ENCODE data around the gene CMIP. TPM values are rescaled to one million over a fixed set of nuclear protein-coding genes. Genes with fewer than 3 reads are reported as not detected.

The CMIP gene
- total RNA-seq, 1 experiment from 2014 or later, result 48.2 TPM

DNA sequence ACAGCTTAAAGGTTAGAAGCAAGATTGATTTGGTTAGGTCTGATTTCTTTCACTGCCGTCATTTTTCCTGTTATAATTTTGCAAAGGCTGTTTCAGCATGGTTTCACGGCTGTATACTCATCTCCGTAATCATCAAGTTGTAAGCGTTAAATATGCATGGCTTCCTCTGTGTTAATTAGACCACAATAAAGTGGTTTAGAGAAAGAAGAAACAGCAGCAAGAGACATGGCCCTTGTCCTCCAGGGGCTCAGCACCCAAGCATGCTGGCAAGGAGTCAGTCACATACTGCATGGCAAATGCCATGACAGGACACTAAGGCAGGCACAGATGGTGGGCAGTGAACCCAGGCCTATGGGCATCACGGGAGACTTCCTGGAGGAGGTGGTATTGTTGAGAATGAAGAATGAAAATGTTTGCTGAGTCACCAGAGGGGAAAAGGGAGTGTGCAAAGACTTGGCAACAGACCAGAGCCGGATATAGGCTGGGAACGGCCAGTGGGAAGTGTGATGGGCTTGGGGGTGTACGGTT, 273.1 kb downstream of the CMIP start:
- no peak overlapping the region for H3K27ac ChIP-seq (ENCODE audit: insufficient read length, low read depth, low read length)
- H3K27ac Mint-ChIP-seq, result no peak overlapping the region; a peak in 2 of 7 replicates
- H3K23me2 ChIP-seq (ENCODE audit: insufficient read length, low read depth, low read length, poor library complexity, severe bottlenecking), result no peaks in the 10 kb centered on the region
- H4K8ac ChIP-seq (replicated peaks; ENCODE audit: insufficient read length, low read depth, low read length), result no peak overlapping the region
- no peak overlapping the region for H2AFZ ChIP-seq (ENCODE audit: low read length)
- no CpG with 5 or more reads among the region's 8 CpGs for WGBS (ENCODE audit: extremely low coverage, insufficient read length, low lambda C conversion rate)
- H3K4ac ChIP-seq (ENCODE audit: low read depth, low read length), result no peak overlapping the region
- no peaks in the 10 kb centered on the region for H3K27me3 ChIP-seq (ENCODE audit: insufficient read depth, low read length)
- no peak overlapping the region for H4K5ac ChIP-seq (ENCODE audit: insufficient read length, low read depth, low read length)
- peaks cover 10% of the 10 kb centered on the region for H3K4me1 ChIP-seq (ENCODE audit: insufficient read depth, low read length)
- H3K4me1 Mint-ChIP-seq, result peaks cover 41 to 50% of the 10 kb centered on the region in 2 experiments
- H3K27me3 Mint-ChIP-seq (ENCODE audit: low read depth), result no peaks in the 10 kb centered on the region
- no peaks in the 10 kb centered on the region for H4K20me1 ChIP-seq (ENCODE audit: control insufficient read depth, insufficient read depth, insufficient read length)
- no peak overlapping the region for H3K56ac ChIP-seq (ENCODE audit: insufficient read length, low read depth, low read length)
- no peak overlapping the region for H2BK5ac ChIP-seq (ENCODE audit: insufficient read length, low read length)
- no peak overlapping the region for H2BK12ac ChIP-seq (ENCODE audit: insufficient read length, low read depth, low read length)
- no peak overlapping the region for H3K23ac ChIP-seq (ENCODE audit: insufficient read length, low read depth, low read length)
- H2AK5ac ChIP-seq (ENCODE audit: insufficient read length, low read length), result no peak overlapping the region
- H3K79me1 ChIP-seq (ENCODE audit: insufficient read depth, low read depth, low read length, poor library complexity, severe bottlenecking), result no peaks in the 10 kb centered on the region
- no peak overlapping the region for H3K18ac ChIP-seq (ENCODE audit: insufficient read length, low read depth, low read length)
- no peak overlapping the region for H2BK15ac ChIP-seq (ENCODE audit: low read depth, low read length)
- no peak overlapping the region for H2BK20ac ChIP-seq (ENCODE audit: low read depth, low read length, poor library complexity, severe bottlenecking)
- H2BK120ac ChIP-seq (ENCODE audit: low read depth, low read length, poor library complexity, severe bottlenecking), result no peak overlapping the region
- H3K9ac ChIP-seq (ENCODE audit: extremely low read depth, insufficient read length, low read length), result no peak overlapping the region
- H3T11ph ChIP-seq (ENCODE audit: low read length), result peak overlapping the region; percentile 20
- TF ChIP-seq, protein P1, sequence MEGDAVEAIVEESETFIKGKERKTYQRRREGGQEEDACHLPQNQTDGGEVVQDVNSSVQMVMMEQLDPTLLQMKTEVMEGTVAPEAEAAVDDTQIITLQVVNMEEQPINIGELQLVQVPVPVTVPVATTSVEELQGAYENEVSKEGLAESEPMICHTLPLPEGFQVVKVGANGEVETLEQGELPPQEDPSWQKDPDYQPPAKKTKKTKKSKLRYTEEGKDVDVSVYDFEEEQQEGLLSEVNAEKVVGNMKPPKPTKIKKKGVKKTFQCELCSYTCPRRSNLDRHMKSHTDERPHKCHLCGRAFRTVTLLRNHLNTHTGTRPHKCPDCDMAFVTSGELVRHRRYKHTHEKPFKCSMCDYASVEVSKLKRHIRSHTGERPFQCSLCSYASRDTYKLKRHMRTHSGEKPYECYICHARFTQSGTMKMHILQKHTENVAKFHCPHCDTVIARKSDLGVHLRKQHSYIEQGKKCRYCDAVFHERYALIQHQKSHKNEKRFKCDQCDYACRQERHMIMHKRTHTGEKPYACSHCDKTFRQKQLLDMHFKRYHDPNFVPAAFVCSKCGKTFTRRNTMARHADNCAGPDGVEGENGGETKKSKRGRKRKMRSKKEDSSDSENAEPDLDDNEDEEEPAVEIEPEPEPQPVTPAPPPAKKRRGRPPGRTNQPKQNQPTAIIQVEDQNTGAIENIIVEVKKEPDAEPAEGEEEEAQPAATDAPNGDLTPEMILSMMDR (conservative IDR thresholded peaks at IDR 0.05), result no peak
- H3K14ac ChIP-seq (ENCODE audit: insufficient read depth, low read length), result no peak overlapping the region
- H3K36me3 Mint-ChIP-seq (ENCODE audit: insufficient read depth in 1 of 3, low read depth in 3 of 3), result peaks cover 0 to 4% (median 0%) of the 10 kb centered on the region in 3 experiments; a peak in 3 of 7 replicates
- no peak for DNase-seq
- H3K9me3 Mint-ChIP-seq, result peaks cover 3 to 4% of the 10 kb centered on the region in 2 experiments; a peak in 2 of 5 replicates
- no peak overlapping the region for H4K91ac ChIP-seq (ENCODE audit: insufficient read length, low read depth, low read length)
- no peaks in the 10 kb centered on the region for H3K79me2 ChIP-seq (ENCODE audit: insufficient read depth, low read length)
- no peak overlapping the region; a peak in 1 of 5 replicates for H3K4me3 Mint-ChIP-seq
- H3K9me3 ChIP-seq (ENCODE audit: control insufficient read depth, low read depth, low read length), result no peaks in the 10 kb centered on the region
- no peak overlapping the region for H3K4me2 ChIP-seq (ENCODE audit: insufficient read depth, insufficient read length, low read length)

All from H9 (cell line).